KG1 (cell line): ENCODE results near the gene TRAPPC10.

Source experiments
- DNase-seq: peaks from one replicate; lab custom pipeline; 2025; lab: John Stamatoyannopoulos, UW

TRAPPC10 gene

GRCh38 chr21:43981871-43982210 is 30.3 kb upstream of the TRAPPC10 start:
- DNase-seq: no peak

- no peak for DNase-seq
Observed at GRCh38 chr21:43982489-43983078, 29.5 kb upstream of the TRAPPC10 start.

- no peak for DNase-seq
Observed at GRCh38 chr21:43983390-43983789, 28.7 kb upstream of the TRAPPC10 start.

GRCh38 chr21:43983860-43984420 is 28.2 kb upstream of the TRAPPC10 start:
- no peak for DNase-seq

GRCh38 chr21:43984905-43985689 is 27.0 kb upstream of the TRAPPC10 start:
- DNase-seq: no peak

GRCh38 chr21:43985690-43986251 is 26.3 kb upstream of the TRAPPC10 start:
- DNase-seq: no peak

- no peak for DNase-seq
Observed at GRCh38 chr21:43986544-43987451, 25.3 kb upstream of the TRAPPC10 start.

- DNase-seq: no peak
Observed at GRCh38 chr21:43987509-43987908, 24.6 kb upstream of the TRAPPC10 start.

- DNase-seq: no peak
Observed at GRCh38 chr21:43988016-43988415, 24.1 kb upstream of the TRAPPC10 start.

- no peak for DNase-seq
Observed at GRCh38 chr21:43988506-43989230, 23.4 kb upstream of the TRAPPC10 start.

- DNase-seq: no peak
Observed at GRCh38 chr21:43989401-43989800, 22.7 kb upstream of the TRAPPC10 start.

- DNase-seq: no peak
Observed at GRCh38 chr21:43991447-43991991, 20.6 kb upstream of the TRAPPC10 start.

- DNase-seq: no peak
Observed at GRCh38 chr21:43992121-43992520, 20.0 kb upstream of the TRAPPC10 start.

GRCh38 chr21:43993420-43993934 is 18.6 kb upstream of the TRAPPC10 start:
- DNase-seq: no peak

- DNase-seq: no peak
Observed at GRCh38 chr21:43994085-43994484, 18.0 kb upstream of the TRAPPC10 start.

- DNase-seq: no peak
Observed at GRCh38 chr21:43994646-43995045, 17.5 kb upstream of the TRAPPC10 start.

- no peak for DNase-seq
Observed at GRCh38 chr21:43995521-43996105, 16.5 kb upstream of the TRAPPC10 start.

- DNase-seq: no peak
Observed at GRCh38 chr21:43997766-43998742, 14.1 kb upstream of the TRAPPC10 start.

GRCh38 chr21:44000360-44000759 is 11.7 kb upstream of the TRAPPC10 start:
- DNase-seq: no peak
